NT2/D1 (cell line): ENCODE measurements around the gene RYR3.

Source experiments
- DNase-seq: peaks from one replicate; pipeline ENCODE4 v3.0.0-alpha.2; 2011; ENCODE audit warnings: low read depth, low spot score
- H3K27me3 ChIP-seq: 2 replicates; pipeline ENCODE4 v1.6.0; 2011; ENCODE audit warnings: mild to moderate bottlenecking; ENCODE audit not compliant: insufficient read length, insufficient read depth
- H3K36me3 ChIP-seq: 2 replicates; pipeline ENCODE4 v1.6.1; 2011; ENCODE audit warnings: mild to moderate bottlenecking, low read length, mixed read lengths; ENCODE audit not compliant: insufficient read depth, insufficient read length
- H3K4me1 ChIP-seq: 2 replicates; pipeline ENCODE4 v1.5.1; 2011; ENCODE audit not compliant: insufficient read depth, insufficient read length
- H3K4me3 ChIP-seq: 2 replicates; pipeline ENCODE4 v1.5.1; 2011; ENCODE audit warnings: low read depth; ENCODE audit not compliant: insufficient read length
- H3K9ac ChIP-seq: 2 replicates; pipeline ENCODE4 v1.6.0; 2011; ENCODE audit warnings: low read depth; ENCODE audit not compliant: insufficient read length
- H3K9me3 ChIP-seq: 2 replicates; pipeline ENCODE4 v1.5.1; 2011; ENCODE audit warnings: mild to moderate bottlenecking, low read length; ENCODE audit not compliant: insufficient read depth
- SUZ12 ChIP-seq: IDR thresholded peaks from 2 replicates; pipeline ENCODE4 v1.6.1; 2011; ENCODE audit not compliant: insufficient read length, insufficient read depth; ENCODE audit errors: extremely low read depth
- YY1 ChIP-seq: IDR thresholded peaks from 2 replicates; pipeline ENCODE4 v1.6.1; 2011; ENCODE audit not compliant: insufficient read length, insufficient read depth
- ZNF274 ChIP-seq: IDR thresholded peaks from 2 replicates; pipeline ENCODE4 v1.6.1; 2011; ENCODE audit warnings: mild to moderate bottlenecking, low read depth, low read length

RYR3 gene

GRCh38 chr15:33860754-33861153 is 550.0 kb downstream of the RYR3 start:
- H3K27me3 ChIP-seq, result no peaks in the 10 kb centered on the region
- H3K9me3 ChIP-seq, result no peaks in the 10 kb centered on the region
- H3K36me3 ChIP-seq, result peaks cover 28% of the 10 kb centered on the region
- H3K9ac ChIP-seq, result no peak overlapping the region
- TF ChIP-seq YY1, result no peak
- TF ChIP-seq SUZ12, result no peak
- TF ChIP-seq ZNF274, result no peak
- no peak for DNase-seq
- H3K4me3 ChIP-seq, result no peak overlapping the region
- H3K4me1 ChIP-seq, result no peaks in the 10 kb centered on the region

GRCh38 chr15:33864360-33865075 is 553.8 kb downstream of the RYR3 start:
- Histone ChIP-seq H3K36me3 (peaks cover 32% of the 10 kb centered on the region), H3K9ac (no peak overlapping the region), H3K4me1 (no peaks in the 10 kb centered on the region), H3K4me3 (no peak overlapping the region), H3K27me3 (no peaks in the 10 kb centered on the region), H3K9me3 (no peaks in the 10 kb centered on the region)
- no peak for TF ChIP-seq SUZ12
- no peak for TF ChIP-seq YY1
- TF ChIP-seq ZNF274, result no peak
- no peak for DNase-seq

GRCh38 chr15:33865416-33865815 is 554.6 kb downstream of the RYR3 start:
- Histone ChIP-seq H3K9me3 (no peaks in the 10 kb centered on the region), H3K4me1 (no peaks in the 10 kb centered on the region), H3K9ac (no peak overlapping the region), H3K4me3 (no peak overlapping the region), H3K27me3 (no peaks in the 10 kb centered on the region), H3K36me3 (peaks cover 26% of the 10 kb centered on the region)
- TF ChIP-seq YY1, result no peak
- TF ChIP-seq SUZ12, result no peak
- TF ChIP-seq ZNF274, result no peak
- DNase-seq, result no peak

GRCh38 chr15:33866101-33866737 is 555.5 kb downstream of the RYR3 start:
- H3K36me3 ChIP-seq, result peaks cover 26% of the 10 kb centered on the region
- H3K27me3 ChIP-seq, result no peaks in the 10 kb centered on the region
- DNase-seq, result no peak
- H3K9ac ChIP-seq, result no peak overlapping the region
- TF ChIP-seq SUZ12 (no peak), YY1 (no peak), ZNF274 (no peak)
- H3K4me3 ChIP-seq, result no peak overlapping the region
- no peaks in the 10 kb centered on the region for H3K4me1 ChIP-seq
- no peaks in the 10 kb centered on the region for H3K9me3 ChIP-seq

GRCh38 chr15:33871980-33872379 is 561.2 kb downstream of the RYR3 start:
- H3K4me1 ChIP-seq, result no peaks in the 10 kb centered on the region

GRCh38 chr15:33872416-33873106 is 561.8 kb downstream of the RYR3 start:
- Histone ChIP-seq H3K9ac (no peak overlapping the region), H3K4me3 (no peak overlapping the region), H3K4me1 (no peaks in the 10 kb centered on the region), H3K36me3 (peaks cover under 1% of the 10 kb centered on the region), H3K27me3 (no peaks in the 10 kb centered on the region), H3K9me3 (no peaks in the 10 kb centered on the region)
- DNase-seq, result no peak
- TF ChIP-seq ZNF274 (no peak), YY1 (no peak), SUZ12 (no peak)

More at GRCh38 chr15:33871980-33872379, 561.2 kb downstream of the RYR3 start:
- Histone ChIP-seq H3K4me3 (no peak overlapping the region), H3K9me3 (no peaks in the 10 kb centered on the region), H3K9ac (no peak overlapping the region), H3K36me3 (peaks cover 6% of the 10 kb centered on the region), H3K27me3 (no peaks in the 10 kb centered on the region)
- no peak for TF ChIP-seq SUZ12
- TF ChIP-seq YY1, result no peak
- no peak for TF ChIP-seq ZNF274
- DNase-seq, result no peak

- Histone ChIP-seq H3K36me3 (no peaks in the 10 kb centered on the region), H3K4me3 (no peak overlapping the region), H3K4me1 (no peaks in the 10 kb centered on the region), H3K9ac (no peak overlapping the region), H3K9me3 (no peaks in the 10 kb centered on the region), H3K27me3 (no peaks in the 10 kb centered on the region)
- TF ChIP-seq SUZ12 (no peak), YY1 (no peak), ZNF274 (no peak)
- DNase-seq, result no peak
Measured at GRCh38 chr15:33874156-33874555, 563.4 kb downstream of the RYR3 start.
